Stimulated activated CD4-positive, alpha-beta T cell treated with anti-CD3 and anti-CD28 coated beads, Interleukin-4, amount 100 ng/mL, for 1 hour (primary cell): ENCODE results near the gene FBXW8.

Experiments
- DNase-seq: peaks from one replicate; pipeline ENCODE4 v3.0.0-alpha.2; 2020

FBXW8 gene, protein sequence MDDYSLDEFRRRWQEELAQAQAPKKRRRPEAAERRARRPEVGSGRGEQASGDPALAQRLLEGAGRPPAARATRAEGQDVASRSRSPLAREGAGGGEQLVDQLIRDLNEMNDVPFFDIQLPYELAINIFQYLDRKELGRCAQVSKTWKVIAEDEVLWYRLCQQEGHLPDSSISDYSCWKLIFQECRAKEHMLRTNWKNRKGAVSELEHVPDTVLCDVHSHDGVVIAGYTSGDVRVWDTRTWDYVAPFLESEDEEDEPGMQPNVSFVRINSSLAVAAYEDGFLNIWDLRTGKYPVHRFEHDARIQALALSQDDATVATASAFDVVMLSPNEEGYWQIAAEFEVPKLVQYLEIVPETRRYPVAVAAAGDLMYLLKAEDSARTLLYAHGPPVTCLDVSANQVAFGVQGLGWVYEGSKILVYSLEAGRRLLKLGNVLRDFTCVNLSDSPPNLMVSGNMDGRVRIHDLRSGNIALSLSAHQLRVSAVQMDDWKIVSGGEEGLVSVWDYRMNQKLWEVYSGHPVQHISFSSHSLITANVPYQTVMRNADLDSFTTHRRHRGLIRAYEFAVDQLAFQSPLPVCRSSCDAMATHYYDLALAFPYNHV

DNA sequence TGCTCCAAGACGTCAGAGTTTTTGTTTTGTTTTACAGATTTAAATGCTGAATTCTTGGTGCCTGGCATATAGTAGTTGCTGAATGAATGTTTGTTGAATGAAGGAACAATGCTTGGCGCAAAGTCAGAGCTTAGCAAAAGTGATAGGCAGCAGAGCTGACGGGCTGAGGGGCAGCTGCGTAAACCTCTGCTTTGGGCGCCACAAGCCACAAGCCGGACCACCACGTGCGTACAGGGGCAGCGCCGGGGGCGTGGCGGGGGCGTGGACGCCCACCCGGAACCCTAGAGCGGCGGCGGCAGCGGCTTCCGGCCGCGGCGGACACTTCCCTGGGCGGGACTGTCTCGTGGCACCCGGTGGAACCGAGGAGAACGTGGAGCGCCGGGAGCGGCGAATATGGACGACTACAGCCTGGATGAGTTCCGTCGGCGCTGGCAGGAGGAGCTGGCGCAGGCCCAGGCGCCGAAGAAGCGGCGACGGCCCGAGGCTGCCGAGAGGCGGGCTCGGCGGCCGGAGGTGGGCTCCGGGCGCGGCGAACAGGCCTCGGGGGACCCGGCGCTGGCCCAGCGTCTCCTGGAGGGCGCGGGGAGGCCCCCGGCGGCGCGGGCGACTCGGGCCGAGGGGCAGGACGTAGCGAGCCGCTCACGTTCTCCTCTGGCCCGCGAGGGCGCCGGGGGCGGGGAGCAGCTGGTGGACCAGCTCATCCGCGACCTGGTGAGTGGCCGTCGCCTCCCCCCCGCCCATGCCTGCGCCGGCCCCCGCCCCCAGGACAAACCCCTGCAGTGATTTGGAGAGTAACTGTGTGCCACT lies at the start of gene FBXW8:
TSS of gene FBXW8 (plus strand) at position 306 of the 807 bp plus-strand sequence. CDS start at position 394, 88 bp downstream.
- peak; percentile 64 for DNase-seq

DNA sequence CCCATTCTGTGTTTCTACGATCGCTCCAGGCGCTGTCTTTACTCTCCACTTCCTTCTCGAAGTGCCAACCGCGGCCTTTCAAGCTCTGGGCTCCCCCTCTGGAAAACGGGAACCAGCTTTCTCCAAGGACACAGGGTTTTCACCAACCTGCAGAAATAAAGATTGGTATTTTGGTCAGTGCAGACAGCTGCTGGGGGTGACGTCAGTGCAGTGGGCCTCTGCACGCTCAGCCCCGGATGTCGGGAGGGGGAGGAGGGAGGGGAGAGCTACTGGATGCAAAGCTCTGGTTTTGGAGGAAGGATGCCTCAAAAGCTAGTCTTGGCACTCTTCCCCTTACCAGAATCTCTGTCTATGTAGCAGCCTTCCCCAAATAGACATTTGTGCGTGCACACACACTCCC lies 49.4 kb upstream of the FBXW8 start:
- peak; percentile 11 for DNase-seq

DNA sequence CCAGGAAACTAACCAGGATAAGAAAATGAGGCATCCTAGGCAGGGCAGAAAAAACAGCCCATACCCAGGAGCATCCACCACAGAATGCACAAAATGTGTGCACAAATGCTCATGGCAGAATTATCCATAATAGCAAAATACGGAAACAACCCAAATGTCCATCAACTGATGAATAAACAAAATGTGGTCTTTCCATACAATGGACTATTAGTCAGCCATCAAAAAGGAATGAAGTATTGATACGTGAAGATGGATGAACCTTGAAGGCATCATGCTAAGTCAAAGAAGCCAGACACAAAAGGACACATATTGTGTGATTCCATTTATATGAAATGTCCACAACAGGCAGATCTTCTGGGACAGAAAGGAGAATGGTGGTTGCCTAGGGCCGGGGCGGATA lies 48.6 kb upstream of the FBXW8 start:
- no peak for DNase-seq

DNA sequence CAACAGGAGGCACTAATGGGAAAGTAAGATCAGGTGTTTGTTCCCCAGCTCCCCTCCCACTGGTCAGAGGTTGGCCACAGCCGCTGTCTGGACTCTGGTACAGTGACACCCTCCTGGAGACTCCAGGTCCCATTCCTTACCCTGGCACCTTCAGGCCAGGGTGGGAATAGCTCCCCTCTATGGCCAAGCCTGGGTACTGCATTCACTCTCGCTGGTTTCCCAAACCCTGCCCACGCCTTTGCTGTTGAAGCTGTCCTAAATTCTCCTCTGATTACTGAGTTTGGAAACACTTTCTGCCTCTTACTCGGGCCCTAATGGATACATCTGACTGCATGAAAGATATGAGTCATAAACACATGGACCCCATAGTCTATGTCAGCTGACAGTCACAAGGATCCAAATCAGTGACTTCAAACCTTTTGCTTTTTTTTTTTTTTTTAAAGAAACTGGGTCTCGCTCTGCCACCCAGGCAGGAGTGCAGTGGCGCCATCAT lies 47.4 kb upstream of the FBXW8 start:
- no peak for DNase-seq

DNA sequence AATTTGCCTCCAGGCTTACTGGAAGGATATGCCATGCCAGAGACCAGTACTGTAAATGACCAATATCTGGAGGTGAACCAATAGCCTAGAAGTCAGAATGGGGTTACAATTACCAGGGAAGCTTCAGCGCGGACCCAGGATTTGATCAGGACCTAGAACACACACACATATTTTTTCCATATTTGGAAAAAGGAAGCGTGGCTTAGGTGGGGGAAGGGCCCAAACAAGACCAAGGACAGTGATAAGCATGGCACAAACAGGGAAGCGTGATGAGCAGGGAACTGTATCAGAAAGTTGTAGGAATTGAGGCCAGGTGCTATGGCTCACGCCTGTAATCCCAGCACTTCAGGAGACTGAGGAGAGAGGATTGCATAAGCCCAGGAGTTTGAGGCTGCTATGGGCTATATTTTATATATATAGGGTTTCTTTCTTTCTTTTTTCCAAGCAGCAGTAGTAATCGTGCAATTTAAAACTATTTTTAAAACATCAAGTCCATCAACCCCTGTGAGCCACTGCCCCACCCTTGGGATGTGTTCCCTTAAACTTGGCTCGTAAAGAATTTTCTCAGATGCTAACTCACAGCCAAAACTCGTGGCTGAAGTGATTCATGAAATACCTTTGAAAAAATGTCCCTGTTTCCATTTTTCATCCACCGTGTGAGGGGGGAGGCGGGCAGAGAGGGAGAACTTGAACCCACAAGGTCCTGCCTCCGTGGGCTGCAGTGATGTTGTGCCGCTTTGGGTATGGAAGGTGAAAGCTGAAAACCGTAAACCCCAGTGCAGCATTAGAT lies 46.2 kb upstream of the FBXW8 start:
- DNase-seq = no peak

DNA sequence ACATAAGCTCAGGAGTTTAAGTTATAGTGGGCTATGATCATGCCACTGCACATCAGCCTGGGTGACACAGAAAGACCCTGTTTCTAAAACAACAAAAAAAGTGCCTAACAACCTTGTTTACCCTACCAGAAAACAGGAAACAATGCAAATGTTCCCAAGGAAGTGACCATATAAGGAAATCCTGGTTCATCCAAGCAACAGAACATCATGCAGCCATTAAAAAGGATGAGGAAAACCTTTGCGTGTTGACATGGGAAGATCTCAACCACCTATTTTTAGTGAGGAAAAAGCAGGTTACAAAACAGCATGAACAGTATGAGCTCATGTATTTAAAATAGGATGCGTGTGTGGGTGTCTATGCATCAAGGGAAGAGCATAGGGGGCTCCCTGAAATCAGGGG lies 43.2 kb upstream of the FBXW8 start:
- no peak for DNase-seq

DNA sequence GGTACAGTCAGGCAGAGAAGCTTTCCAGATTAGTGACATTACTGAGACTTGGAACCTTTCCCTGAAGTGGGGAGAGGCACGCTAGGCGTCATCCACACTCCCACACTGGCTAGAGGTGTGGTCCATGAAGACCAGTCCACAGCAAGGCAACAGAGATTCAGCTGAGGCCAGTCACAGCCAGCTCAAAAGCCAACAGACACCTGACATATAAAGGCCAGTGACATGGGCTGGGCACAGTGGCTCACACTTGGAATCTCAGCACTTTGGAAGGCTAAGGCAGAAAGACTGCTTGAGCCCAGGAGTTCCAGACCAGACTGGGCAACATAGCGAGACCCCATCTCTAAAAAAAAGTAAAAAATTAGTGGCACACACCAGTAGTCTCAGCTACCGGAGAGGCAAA lies 40.4 kb upstream of the FBXW8 start:
- DNase-seq = no peak

DNA sequence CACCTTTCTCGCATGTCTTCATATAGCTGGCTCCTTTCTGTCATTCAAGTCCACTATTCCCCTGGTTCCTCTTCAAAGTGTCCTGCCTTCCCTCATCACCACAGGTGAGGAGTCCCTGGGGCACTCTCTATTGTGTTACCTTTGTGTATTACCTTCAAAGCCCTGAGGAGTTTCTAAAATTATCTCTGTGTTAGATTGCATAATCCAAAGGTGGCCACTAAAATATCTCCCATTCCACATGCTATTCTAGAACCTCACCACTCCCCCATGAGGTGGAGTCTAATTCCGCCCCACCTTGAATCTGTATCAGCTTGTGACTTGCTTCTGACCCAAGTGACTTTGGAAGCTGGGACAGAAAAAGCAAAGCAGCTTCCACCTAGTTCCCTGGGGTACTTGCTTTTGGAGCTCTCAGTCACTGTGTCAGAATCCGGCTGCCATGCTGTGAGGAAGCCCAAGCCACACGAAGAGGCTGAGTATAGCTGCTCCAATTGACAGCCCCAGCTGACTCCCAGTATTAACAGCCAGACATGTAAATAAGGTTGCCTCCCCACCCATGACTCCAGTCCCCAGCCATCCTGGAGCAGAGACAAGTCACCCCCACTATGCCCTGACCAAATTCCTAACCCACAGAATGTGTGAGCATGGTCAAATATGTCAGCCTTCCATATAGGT lies 36.3 kb upstream of the FBXW8 start:
- DNase-seq = no peak

DNA sequence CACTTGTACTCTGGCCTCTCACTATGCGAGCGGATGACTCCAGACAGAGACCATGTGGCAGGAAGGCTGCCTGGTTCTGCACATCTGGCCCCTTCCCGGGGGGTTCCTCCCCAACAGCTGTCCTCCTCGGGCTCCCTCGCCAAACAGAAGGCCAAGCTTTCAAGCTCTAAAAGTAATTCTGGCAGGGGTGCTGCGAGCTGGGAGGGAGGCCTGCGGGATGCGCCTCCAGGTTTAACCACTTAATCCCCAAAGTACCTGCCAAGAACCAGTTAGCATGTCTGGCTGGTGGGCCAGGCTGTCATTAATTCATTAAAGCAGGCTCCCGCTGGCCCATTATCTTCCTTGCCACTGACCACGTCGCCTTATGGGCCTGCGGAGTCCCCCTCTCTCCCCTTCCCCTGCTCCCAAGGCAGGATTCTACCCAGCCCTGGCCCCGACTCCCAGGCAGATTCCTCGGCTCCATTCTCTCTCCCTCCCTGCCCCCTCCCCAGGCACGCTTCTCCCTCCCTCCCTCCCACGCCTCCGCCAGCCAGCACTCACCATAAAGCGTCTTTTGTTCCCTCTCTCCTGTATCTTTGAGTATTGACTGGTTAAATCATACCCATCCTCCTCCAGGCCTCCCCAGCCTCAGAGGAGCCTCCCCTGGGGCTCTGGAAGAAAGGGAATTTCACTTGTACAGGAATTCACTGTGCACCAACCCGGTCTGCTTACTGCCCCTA lies 34.4 kb upstream of the FBXW8 start:
- DNase-seq = no peak

DNA sequence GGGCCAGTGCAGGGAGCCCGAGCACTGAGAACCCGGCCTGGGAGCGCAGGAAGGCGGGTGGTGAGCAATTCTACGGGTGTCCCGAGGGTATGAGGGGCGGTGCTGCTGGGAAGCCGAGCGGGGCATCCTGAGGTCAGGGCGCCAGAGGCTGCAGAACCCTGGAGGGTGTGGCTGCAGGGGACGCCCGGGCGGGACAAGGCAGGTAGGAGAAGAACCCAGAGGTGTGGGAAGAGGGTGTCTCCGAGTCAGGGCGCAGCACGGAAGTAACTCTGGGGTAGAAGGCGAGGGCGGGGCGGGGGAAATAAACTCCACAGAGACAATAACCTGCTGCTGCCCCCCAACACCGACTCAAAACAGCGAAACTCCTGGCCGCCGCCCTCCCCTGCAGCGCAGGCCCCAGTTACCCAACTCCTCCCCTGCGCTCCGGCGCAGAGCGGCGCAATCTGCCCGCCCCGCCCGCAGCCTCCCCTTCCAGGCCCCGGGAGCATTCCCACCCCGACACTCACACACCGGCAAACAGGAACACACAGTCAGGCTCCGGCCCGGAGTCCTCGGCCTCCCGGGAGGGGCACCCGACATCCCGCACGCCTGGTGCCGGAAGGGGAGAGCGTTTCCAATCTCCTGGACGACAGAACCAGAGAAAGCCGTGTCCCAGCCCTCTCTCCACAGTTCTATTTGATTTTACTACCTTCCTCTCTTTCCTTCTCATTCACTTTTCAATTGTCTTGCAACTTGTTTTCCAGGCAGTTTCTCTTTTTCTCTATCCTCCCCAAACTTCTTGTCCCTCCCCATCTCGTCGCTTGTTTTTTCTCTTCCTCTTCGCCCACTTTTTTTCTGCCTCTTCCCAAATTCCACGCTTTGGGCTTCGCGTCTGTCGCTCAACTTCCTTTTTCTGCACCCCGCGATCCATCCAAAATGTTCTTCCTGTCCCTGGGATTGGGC lies 31.9 kb upstream of the FBXW8 start:
- DNase-seq = no peak

DNA sequence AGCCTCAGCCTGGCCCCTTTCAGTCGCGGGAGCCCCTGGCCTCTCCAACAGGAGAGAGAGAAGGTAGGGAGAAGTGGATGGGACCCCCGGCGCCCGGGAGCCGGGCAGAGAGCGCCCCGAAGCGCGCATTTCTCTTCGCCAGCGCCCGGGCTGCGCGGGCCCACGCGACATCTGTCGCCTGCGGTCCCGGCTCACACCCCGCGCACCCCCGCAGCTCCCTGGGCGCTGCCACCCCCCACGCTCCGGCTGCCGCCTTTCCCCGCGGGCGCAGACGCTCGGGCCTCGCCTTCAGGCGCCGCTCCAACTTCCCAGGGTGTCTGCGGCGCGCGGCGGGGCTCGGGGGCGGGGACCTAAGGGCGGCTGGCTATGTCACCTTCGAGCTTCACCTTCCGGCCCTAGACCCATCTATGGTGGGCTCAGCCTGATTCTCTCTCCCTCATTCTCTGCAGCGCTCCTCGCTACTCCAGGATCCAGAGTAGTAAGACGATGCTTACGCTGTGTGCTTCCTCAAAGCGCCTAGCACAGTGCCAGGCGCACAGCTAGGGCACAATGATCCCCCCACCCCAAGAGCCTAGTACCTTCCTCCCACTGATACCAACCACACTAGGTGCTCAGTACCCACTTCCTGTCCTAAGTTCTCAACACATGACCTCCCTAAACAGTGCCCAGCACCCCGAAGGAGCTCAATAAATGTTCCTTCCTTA lies 31.1 kb upstream of the FBXW8 start:
- peak; percentile 5 for DNase-seq

DNA sequence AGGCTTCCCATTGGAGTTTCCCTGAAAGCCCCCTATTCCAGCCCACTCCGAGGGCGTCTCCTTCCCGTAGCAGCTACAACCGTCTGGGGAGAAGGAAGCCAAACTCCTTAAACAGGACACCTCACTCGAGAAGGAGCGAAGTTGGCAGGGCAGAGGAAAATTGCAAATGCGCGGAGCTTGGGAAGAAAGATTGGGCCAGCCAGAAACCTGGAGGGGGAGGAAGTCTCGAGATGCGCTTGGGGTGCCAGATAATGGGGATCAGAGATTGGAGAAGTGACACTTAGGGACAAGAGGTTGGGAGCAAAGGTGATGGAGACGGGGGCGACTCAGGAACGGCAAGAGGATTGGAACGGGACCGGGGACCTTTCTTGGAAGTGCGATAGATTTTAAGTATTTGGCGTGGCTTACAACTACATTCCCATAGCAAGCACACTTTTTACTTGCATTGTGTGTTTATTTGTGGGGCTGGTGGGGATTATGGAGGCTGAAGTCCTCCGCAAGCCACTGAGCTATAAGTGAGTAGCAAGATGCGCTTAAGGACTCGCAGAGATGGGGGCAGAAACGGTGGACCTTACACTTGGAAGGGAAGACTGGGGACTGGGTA lies 30.4 kb upstream of the FBXW8 start:
- DNase-seq = no peak

DNA sequence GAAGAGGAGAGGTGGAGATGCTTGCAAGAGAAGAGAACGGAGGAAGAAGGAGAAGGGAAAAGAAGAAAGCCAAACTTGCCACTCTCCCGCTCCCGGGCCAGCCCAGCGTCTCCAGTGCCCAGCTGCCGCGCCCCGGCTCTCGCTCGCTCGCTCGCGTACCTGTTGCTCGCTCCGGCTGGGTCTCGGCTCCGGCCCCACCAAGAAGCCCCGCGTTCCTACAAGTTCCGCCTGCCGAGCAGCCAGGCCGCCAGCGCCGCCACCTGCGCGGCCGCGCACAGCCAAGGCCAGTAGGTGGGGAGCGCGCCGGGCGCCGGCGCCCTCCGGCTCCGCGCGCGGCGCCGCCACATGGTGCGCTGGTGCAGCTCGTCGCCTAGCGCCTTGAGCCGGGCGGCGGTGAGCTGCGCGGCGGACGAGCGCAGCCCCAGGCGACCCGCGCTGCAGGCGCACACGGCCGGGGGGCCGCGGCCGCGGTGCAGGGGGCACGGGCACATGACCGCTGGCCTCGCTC lies 29.9 kb upstream of the FBXW8 start:
- peak; percentile 39 for DNase-seq

DNA sequence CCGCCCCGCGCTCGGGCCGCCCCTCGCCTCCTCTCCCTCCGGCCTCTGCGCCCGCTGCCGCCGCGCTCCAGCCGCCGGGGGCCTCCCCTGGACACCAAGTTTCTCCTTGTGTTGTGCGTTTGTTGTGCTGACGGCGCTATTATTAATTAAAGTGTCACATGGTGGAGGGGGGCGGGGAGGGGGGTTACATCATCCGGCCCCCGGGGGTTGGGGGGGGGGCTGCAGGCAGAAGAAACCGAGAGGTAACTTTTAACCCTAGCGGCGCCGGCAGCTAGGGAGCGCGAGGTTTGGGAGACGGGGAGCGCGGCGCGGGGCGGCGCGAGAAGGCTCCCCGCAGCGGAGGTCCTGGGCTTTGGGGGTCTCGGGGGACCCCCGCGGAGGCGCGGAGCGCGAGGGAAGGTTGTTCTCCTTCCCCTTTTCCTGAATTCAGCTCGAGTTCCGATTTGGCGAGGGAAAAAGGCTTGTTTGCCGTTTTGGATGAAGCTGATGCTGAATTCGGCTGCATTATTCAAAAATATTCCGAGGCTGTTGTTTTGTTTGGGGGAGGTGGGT lies 29.3 kb upstream of the FBXW8 start, which contains the start of gene HRK:
TSS of gene HRK (minus strand) at position 117 of the 552 bp plus-strand sequence. CDS start 134 bp downstream, outside the sequence.
- no peak for DNase-seq

DNA sequence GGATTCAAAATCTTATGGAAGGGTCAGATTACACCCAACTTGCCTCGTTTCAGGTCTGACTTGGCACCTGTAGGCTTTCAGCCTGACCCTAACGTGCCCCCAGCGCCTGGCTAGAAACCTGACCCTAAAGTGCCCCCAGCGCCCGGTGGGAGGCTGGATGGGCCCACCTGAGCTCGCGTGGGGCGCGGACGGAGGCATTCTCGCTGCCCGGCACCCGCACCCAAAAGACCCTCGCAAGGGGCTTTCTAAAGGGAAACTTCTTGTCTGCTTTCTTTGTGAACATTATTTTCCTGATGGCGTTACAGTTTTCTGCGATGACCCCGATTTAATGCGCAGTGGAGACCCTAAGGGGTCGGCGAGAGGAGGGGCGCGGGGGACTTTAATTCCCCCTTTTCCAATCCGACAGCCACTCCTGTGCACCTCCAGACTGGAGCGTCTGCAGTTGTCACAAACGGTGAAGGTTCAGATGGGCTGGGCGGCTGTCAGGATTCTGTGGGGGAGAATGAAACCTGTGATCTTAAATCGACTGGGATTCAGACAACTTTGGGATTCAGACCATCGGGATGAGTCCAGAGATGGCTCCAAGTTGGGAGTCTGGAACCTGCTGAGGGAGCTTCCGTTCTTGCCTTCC lies 28.8 kb upstream of the FBXW8 start:
- DNase-seq = no peak

DNA sequence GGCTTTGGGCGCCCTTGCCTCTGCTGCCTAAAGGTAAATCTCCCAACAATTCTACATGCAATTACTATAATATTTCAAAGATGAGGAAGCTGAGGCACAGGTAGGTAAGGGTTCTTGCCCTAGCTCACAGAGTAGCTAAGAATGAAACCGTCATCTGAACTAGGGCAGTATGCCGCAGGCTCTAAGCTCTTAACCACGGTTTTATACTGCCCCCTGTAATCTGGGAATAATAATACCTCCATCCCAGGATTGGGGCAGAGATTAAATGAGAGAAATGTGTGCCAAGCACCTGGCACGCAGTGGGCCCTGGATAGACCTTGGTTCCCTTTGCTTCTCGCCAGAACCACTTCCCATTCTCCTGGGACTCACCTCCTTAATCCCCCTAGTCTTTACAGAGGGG lies 28.0 kb upstream of the FBXW8 start:
- no peak for DNase-seq

DNA sequence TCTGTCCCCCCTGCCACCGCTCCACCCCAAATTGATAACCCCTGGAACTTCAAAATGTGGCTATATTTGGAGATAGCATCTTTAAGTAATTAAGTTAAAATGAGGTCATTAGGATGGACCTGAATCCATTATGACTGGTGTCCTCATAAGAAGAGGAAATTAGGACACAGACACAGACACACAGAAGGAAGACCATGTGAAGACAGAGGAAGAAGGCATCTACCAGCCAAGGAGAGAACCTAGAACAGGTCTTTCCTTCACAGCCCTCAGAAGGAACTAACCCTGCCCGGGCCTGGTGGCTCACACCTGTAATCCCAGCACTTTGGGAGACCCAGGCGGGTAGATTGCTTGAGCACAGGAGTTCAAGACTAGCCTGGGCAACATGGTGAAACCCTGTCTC lies 25.9 kb upstream of the FBXW8 start:
- DNase-seq = no peak

DNA sequence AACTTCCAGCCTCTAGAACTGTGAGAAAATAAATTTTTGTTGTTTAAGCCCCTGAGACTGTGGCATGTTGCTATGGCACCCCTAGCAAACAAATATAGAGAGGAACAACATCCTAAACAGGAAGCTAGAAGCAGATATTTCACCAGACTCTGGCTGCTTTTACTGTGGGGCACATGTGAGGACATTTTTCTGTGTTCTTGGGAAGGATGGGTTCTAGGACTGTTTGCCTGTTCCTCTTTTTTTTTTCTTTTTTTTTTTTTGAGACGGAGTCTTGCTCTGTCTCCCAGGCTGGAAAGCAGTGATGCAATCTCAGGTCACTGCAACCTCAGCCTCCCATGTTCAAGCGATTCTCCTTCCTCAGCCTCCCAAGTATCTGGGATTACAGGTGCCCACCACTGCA lies 25.3 kb upstream of the FBXW8 start:
- no peak for DNase-seq
